HG03139 (cell line): ENCODE data around the gene BNIP3.
"Not testable (repeated sequence)": the region's sequence is repeated elsewhere in the genome, so short reads cannot be mapped to it uniquely, and the experiment has no call there.

Experiments used
- ATAC-seq: cut with Tn5 transposase; IDR thresholded peaks from one replicate; pipeline ENCODE4 v1.9.1; 2021; ENCODE audit not compliant: unreplicated experiment

Gene BNIP3

DNA sequence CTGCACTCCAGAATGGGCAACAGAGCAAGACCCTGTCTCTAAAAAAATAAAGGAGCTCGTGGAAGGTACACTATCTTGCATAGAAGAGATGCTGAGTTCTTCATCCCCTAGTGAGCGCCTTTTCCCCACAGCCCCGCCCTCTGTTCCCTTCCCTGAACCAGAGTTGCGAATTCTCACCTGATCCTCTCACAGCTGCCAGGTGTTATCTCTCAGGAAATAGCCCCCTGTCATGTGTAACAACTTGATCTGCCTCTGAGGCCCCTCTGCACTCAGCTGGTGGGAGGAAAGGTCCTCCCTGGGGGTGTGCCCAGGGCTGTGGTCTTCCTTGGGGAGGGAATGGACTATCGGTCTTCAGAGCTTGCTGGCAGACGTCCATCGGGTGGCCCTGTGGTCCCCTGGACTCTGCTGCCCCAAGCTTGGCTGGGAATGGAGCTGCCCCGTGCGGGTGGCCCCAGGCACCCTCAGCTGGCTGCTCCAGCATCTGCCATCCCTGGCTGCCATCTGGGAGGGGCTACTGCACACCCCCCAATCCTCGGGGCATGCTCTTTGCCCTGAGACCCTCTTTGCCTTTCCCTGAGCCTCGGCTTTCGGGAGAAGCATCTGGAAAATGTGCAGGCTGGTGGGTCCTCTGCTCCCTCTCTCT lies 21.7 kb upstream of the BNIP3 start:
- no peak for ATAC-seq

DNA sequence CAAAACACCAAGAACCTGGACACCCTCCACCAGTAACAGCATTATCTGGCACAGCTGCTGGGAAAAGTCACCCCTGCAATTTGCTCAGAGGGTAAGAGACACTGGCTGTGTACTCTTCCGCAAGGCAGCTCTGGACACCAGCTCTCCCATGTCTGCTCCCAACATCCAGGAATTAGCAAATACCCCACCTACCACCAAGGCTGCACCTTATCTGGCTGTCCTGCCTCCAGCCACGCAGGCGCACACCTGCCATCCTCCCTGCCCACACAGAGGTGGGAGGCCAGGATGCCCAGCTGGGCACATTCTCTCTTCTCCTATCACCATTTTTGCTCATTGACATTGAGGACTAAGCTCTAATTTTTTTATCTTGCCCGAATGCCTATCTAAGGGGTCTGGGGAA lies 20.3 kb upstream of the BNIP3 start:
- ATAC-seq: no peak

DNA sequence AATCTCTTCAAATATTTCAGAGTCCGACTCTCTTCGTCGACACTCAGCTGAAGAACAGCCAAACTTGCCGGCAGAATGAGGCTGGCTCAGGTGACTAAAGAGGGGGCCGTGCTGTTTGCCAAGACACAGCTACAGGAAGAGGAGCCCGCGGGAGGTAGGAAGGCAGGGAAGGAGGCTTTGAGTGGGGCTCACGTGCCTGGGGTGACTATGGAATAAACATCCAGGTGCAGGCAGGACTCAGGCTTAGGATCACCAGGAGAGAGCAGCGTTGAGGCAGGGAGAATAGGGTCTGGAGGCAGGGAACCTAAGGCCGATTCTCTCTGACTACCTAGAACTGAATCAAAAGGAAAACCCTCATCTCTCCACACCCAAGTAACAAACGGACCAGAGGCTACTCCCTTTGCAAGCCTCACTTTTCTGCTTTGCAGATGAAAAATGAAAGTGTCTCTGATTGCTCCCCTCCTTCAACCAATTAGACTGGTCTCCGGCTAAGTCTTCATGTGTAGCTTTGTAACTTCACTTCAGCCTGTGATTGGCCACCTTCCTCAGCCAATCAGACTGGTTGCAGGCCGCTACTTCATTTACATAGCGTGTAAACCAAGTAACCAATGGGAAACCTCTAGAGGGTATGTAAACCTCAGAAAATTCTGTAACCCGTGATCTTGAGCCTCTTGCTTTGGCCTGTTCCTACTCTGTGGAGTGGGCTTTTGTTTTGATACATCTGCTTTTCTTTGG lies 19.7 kb upstream of the BNIP3 start:
- no peak for ATAC-seq

DNA sequence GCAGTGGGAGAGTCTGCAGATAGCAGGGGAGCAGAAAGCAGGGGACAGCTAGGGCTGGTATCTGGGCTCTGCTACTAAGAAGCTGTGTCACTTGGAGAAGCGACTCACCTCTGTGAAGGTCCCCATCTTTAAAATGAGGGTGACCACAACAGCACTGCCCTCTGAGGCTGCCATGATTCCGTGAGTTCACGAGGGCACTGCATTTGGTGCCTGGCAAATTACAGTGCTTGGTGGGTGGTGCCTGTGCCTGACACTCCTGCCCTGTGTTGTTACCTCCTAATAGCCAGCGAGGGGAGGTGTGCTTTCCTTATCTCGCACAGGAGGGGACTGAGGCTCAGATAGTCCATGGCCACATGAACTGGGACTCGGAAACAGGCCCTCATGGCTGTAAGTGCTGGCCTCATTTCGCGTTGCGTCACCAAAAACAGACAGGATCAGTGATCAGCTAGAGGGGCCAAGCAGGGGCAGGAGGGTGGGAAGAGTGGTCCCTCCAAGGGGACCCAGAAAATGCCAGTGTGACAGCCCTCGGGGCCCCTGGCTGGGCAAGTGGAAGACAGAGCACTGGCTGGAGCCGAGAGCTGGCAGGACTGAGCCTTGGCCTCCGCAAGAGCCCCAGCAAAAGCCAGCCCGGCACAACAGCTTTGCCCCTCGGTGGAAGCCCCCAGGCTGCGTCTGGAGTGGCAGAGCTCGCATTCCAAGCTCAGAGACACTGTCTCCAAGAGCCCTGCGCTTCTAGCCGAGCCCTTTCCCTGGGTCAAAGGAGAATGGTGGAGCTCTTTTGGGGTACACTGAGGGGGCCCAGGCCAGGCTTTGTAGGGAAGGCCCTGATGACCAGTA lies 17.3 kb upstream of the BNIP3 start:
- no peak for ATAC-seq

DNA sequence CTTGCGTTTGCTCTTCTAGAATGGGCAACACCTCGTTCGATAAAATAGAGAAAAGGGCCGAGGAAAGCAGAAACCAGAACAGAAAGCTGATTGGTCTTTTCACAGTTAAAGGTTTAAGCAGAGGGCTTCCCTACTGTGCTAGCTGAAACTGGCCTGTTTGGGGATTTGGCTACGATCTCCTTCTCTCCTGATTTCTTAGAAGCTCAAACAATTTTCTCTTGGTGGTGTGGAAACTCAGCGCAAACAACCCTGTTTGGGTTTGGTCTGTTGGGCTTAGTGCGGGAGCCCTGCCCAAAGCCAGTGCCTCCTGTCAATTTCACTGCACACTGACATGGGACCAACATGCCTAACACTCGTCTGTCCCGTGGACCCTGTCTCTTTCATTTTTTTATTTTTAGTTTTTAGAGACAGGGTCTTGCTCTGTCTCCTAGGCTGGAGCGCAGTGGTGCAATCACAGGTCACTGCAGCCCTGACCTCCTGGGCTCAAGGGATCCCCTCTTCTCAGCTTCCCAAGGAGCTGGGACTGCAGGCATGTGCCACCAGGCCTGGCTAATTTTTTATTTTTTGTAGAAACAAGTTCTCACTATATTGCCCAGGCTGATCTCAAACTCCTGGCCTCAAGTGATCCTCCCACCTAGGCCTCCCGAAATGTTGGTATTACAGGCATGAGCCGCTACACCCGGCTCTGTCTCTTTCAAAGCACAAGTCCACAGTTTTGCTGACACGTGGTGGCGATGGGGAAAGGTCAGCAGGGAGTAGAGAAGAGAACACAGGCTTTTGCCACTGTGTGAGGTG lies 16.5 kb upstream of the BNIP3 start:
- no peak for ATAC-seq

DNA sequence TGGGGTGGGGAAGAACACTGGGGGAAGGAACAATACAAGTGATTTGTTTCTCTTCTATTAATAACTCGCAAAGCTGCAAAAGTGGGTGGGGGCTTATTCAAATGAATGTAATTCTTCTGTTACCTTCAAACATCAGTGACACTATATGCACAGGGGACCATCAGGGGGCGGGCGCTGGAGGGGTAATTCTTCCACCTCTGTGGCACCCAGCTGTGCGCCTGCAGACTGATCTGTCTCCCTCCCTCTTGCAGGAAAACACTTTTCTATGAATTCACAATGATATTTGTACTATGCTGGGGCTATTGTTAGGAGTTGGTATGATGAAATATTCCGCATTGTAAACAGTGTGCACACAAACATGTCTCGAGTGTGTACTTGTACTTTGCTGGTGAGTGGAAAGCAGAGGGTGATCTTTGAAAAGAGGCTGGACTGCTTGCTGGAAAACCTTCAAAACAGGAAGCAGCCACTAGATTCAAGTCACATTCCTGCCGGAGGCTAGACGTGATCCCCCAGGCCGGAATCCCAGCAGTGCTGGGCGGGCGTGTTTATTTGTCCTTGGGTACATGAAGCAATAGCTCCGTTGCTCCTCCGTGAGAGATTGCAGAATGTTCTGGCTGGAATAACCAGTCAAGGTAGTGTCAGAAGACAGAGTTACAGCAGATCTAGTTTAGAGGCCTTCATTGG lies 15.8 kb upstream of the BNIP3 start:
- ATAC-seq: no peak

DNA sequence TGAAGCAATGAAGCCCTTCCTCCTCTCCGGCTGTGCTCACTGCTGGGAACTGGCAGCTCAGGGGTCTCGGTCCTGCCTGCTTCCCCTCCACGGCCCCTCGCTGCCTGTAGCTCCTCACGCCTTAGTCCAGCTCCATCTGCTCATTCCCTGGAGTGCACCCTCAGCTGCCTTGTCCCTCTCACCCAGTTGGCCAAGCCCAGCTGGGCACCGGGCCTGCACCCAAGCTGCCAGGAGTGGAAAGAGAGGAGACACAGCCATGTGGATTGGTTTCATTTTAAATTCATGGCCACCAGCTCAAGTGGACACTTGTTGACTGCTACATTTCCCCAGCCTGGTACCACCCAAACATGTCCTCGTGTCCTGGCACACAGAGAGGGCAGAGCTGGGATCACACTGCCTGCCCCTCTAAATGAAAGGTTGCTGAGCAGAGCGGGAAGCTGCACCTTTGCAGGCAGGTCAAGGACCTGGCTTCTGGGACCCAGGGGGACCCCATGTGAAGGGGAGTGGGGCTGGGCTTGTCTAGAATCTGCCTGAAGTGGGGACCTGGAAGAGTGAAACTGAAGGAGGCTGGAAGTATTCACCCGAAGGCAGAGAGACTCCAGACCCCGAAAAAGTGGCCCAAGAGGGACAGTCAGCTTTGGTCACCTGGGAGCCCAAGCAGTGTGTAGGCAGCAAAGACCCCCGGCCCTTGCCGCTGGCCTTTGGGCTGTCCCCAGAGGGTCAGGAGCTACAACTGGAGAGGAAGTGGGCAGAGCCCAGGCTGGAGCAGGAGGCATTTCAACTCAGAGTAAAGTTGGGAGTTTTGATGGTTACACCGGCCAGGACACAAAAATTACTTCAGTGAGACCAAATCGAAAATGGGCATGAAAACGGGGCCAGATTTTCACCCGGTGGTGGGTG lies 15.0 kb upstream of the BNIP3 start:
- ATAC-seq: no peak

DNA sequence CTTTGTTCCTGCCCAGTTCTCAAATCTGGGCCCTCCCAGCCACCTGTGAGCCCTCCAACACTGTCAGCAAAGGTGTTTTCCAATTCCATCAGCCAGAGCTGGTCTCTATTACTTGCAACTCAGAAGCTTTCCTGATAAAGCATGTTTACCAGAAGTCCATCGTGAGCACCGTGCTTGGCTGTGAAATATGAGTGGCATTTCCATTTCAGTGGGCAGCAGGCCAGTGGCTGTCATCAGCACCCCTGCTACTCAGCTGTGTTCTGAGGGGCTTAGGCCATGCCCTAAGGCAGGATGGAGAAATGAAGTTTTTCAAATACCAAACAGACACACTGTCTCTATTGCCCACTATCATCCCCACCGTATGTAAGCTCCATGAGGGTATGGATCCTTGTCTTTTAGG lies 12.7 kb upstream of the BNIP3 start:
- no peak for ATAC-seq

DNA sequence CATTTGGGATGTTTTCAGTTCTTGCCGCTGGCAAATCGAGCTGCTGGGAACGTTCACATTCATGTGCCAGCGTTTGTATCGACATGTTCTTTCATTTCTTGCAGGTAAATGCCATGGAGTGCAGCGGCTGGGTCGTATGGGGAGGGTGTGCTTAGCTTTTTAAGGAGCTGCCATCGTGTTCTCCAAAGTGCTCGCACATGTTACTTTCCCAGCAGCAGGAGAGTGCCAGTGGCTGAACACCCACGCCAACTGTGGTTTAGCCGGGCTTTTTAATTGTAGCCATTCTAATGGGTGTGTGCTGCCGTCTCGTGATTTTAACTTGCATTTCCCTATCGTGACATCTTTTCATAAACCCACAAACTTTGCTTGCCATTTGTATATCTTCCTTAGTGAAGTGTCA lies 11.6 kb upstream of the BNIP3 start:
- no peak for ATAC-seq

DNA sequence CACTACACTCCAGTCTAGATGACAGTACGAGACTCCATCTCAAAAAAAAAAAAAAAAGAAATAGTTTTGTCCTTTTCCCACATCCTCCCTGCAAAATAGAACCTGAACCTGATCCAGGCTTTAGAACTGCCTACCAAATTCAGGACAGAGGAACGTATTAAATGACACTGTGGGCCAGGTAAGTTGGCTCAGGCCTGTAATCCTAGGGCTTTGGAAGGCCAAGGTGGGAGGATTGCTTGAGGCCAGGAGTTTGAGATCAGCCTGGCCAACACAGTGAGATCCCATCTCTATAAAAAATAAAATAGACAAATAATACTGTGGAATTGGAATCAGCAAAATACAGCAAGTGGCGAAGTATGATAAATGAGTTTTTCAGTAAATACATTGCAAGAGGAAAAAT lies 10.0 kb upstream of the BNIP3 start:
- no peak for ATAC-seq

DNA sequence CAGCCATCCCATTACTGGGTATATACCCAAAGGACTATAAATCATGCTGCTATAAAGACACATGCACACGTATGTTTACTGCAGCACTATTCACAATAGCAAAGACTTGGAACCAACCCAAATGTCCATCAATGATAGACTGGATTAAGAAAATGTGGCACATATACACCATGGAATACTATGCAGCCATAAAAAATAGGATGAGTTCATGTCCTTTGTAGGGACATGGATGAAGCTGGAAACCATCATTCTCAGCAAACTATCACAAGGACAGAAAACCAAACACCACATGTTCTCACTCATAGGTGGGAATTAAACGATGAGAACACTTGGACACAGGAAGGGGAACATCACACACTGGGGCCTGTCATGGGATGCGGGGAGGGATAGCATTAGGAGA lies 6.1 kb upstream of the BNIP3 start:
- ATAC-seq: not testable (repeated sequence)

DNA sequence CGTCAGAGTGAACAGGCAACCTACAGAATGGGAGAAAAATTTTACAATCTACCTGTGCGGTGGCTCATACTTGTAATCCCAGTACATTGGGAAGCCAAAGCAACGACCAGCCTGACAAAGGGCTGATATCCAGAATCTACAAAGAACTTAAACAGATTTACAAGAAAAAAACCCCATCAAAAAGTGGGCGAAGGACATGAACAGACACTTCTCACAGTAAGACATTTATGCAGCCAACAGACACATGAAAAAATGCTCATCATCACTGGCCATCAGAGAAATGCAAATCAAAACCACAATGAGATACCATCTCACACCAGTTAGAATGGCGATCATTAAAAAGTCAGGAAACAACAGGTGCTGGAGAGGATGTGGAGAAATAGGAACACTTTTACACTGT lies 5.6 kb upstream of the BNIP3 start:
- ATAC-seq: not testable (repeated sequence)

DNA sequence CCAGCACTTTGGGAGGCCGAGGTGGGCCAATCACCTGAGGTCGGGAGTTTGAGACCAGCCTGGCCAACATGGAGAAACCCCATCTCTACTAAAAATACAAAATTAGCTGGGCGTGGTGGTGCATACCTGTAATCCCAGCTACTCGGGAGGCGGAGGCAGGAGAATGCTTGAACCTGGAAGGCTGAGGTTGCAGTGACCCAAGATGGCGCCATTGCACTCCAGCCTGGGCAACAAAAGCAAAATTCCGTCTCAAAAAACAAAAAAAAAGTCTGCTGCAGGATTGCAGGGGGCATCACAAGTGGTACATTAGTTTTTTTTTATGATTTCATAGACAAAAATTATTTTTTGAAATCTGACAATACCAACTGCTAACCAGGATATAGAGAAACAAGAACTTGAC lies 5.1 kb upstream of the BNIP3 start:
- not testable (repeated sequence) for ATAC-seq

DNA sequence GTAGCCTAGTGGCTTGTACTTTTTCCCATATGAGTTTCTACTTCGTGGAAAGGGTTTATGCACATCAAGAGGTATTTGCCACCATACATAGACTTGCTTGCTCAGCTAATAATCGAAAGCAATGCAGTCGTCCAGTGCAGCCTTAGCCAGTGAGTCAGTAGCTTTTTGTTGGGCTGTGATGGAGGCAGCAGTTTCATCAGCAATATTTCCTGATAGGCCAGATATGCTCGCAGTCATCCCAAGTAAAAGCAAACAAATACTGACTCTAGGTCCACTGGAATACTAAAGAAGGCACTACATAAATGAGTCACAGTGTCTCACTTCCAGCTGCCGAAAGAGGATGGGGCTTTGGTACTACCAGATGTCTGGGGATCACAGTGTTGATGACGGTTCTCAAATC lies 2.1 kb upstream of the BNIP3 start:
- no peak for ATAC-seq

DNA sequence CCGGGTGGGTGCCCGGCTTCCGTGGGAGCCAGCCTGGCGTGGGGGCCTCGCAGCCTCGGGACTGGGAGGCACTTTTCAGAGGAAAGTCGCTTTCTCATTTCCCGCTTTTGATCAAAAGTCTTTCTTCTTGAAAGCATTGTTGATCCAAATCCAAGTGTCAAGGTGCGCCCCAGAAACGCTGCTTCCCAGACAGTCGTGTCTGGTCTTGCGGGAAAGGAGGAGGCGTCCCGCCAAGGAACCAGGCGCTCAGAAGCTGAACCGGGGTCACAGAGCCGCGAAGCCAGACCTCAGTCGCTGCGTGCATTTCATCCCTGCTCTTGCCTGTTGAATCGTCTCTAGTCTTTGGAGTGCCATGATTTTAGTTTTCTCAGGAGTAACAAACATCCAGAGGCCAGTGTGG lies 1.1 kb upstream of the BNIP3 start:
- ATAC-seq: no peak

DNA sequence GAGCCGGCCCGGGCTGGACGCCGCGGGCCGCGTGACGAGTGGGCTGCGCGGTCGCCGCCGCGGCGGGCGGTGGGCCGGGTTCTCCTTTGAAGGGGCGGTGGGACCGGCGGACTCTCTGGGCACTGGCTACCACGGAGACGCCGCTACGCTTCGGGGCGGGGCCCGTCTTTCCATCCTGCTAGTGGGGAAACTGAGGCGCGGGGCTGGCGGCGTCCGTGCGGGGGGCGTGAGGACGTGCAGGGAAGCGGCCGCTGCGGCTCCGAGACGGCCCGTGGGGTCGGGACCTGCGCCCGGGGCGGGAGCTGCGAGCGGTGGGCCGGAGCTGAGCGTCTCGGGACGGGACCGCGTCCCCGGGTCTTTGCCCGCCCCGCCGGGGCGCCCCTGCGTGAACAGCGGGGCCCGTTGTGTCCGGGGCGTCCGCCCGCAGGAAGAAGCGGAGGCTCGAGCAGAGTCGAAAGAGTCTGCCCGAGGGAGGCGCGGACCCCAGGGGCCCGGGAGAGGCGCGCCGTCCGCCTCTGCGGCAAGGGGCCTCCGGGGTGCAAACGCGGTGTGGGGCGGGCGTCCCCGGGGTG lies 548 bp upstream of the BNIP3 start:
- ATAC-seq: peak; percentile 10

DNA sequence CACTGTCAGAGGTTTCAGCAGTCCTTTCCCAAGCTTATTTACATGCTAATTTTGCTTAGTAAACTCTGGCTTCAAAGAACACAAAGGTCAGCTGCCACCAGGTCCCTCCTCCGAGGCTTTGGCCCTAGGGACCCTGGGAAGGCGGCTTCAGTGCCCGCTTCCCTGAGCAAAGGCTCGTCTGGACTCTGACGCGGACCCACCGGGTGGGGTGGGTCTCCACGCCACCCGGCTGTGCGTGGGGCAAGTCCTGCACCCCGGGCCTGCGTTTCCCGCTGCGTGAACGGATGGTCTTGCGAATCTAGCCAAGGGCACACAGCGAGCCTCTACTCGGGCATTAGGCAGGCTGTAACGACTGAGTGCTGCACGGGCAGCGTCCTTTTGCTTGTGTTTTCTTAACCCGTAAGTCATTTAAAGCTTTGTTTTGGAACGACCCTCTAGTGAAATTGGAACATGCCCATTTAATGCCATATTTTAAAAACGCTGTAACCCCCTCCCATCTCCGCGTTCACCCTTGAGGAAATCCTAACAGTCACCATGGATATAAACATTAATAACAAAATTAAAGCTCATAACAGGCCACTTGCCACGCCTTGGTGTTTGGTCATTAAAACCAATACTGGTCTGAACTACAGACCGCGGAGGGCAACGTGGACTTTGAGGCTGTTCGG lies 828 bp downstream of the BNIP3 start:
- ATAC-seq: no peak

DNA sequence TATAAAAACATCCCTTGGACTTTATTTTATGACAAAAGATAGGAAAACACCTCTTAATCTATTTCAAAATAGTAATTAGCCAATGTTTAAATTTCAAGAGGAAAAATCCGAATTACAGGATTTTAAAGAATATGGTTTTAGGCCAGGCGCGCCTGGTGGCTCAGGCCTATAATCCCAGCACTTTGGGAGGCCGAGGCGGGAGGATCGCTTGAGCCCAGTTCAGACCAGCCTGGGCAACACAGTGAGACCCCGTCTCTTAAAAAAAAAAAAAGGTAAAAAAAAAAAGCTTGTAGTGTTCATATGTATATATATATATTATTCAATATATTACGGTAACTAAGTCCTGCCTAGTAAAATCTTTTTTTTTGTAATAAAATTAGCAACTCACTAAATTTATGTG lies 1.4 kb downstream of the BNIP3 start:
- ATAC-seq: no peak

DNA sequence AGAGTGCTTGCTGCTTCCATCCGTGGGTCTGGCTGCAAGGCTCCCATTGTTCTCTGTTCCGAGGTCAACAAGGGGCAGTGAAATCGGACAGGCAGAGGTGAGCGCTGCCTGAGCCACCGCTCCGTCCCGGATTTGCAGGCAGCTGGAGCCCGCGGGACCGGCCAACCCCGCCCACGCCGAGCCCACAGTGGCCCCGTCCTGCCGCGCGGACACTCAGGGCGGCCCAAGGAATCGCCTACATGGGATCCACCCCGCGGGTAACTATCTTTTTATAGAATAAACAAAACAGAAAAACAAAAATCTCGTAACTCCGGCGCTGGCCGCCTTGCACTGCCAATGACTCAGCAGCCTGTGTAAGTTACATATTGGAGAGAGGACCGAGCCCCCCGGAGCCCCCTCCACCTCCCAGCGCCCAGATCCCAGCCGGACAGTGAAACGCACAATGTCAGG lies 1.9 kb downstream of the BNIP3 start:
- ATAC-seq: no peak
